Astrocyte of the spinal cord (primary cell): ENCODE results near the gene TMEM132C.

ENCODE experiments used
- DNase-seq: peaks from one replicate; pipeline ENCODE4 v3.0.0; 2011; ENCODE audit warnings: low read depth, low spot score
- H3K4me3 ChIP-seq: 2 replicates; pipeline ENCODE4 v1.5.1; 2011; ENCODE audit warnings: low read depth, mild to moderate bottlenecking, low read length, moderate library complexity
- in situ Hi-C: cut with HindIII; loops from 2 replicates; pipeline ENCODE4 v1.10.0; 2017; ENCODE audit warnings: low sequenced_read_pairs
- TF ChIP-seq, protein P1 (sequence below): IDR thresholded peaks from 2 replicates; pipeline ENCODE4 v1.5.1; 2012; ENCODE audit warnings: low read depth, mild to moderate bottlenecking, low read length, inconsistent platforms

TMEM132C gene

DNA sequence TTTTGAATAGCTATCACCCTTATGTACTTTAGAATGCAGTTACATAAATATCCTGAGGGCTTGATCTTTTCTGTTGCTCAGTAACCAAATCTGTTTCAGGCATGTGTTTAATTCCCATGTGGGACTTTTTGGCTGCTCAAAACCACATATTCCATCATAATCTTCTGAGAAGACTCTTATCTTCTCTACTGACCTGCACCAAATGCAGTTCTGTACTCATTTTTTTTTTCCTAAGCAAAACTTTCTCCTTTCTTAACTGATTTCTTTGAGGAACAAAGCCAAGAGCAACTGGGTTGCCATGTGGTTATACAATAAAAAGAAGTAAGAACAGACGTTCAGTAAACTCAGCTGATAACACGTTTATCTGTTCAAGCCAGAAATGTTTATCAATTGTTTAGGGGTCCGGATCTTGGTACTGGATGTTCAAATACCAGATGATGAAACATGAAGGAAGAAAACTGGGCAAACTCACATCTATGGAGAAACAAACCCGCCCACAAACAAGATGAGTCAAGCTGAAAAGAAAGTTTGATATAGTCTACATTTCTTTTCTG is 50.1 kb downstream of the TMEM132C start:
- no peak for DNase-seq
- no peak overlapping the region for H3K4me3 ChIP-seq
- in situ Hi-C loops = no loop called here
- TF ChIP-seq, protein P1, sequence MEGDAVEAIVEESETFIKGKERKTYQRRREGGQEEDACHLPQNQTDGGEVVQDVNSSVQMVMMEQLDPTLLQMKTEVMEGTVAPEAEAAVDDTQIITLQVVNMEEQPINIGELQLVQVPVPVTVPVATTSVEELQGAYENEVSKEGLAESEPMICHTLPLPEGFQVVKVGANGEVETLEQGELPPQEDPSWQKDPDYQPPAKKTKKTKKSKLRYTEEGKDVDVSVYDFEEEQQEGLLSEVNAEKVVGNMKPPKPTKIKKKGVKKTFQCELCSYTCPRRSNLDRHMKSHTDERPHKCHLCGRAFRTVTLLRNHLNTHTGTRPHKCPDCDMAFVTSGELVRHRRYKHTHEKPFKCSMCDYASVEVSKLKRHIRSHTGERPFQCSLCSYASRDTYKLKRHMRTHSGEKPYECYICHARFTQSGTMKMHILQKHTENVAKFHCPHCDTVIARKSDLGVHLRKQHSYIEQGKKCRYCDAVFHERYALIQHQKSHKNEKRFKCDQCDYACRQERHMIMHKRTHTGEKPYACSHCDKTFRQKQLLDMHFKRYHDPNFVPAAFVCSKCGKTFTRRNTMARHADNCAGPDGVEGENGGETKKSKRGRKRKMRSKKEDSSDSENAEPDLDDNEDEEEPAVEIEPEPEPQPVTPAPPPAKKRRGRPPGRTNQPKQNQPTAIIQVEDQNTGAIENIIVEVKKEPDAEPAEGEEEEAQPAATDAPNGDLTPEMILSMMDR = no peak

DNA sequence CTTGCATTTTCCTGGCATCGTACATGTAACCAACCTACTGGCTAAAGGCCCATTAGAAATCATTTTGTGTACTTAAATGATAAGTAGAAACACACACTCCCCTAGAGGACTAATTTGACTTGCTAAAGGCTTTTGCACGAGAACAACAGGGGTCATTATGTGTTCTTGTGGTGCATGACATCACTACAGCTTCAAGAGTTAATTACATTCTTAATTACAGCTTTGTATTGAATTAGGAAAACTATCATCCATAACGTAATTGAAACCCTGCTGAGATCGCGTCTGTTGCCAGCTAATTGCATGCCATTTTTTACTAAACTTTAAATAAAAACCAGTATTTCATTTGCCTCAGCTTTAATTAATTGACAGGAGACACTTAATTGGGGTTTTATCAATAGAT is 51.4 kb downstream of the TMEM132C start:
- in situ Hi-C loops = no loop called here
- DNase-seq = no peak
- no peak overlapping the region for H3K4me3 ChIP-seq
- TF ChIP-seq, protein P1 = no peak

DNA sequence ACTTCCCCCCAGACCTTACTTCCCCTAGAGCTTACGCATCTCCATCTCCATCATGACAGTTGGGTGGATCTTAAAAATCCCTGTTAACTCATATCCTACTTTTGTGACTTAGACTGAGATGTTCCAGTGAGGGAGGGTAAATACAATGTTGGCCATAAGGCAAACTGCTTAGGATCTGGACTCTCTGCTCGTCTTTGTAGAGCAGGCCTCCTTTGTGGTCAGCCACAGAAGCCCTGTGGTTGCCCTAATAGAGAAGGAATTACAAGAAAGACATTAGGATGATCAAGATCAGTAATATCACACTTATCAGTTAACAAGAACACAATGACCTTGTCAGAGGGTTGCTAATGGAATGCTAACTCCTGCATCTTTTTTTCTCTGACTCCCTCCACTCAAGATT is 52.0 kb downstream of the TMEM132C start:
- TF ChIP-seq, protein P1 = no peak
- H3K4me3 ChIP-seq = no peak overlapping the region
- in situ Hi-C loops = no loop called here
- no peak for DNase-seq

DNA sequence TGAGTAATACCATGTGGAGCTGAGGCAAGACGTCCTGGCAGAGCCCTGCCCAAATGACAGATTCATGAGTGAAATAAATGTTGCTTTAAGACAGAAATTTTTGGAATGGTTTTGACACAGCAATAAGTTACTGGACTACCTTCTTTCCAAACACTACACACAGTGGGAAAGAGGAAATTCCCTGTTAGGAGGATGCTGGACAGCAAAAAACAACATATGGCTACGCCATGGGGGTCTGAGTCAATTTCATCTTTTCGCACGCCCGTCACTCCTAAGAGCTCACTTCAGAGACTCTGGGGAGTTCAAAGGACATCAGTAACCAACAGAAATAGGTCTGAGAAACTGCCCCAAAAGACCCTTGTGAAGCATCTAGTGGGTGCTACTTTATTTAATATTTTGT is 55.4 kb downstream of the TMEM132C start:
- no peak overlapping the region for H3K4me3 ChIP-seq
- no peak for DNase-seq
- in situ Hi-C loops = no loop called here
- TF ChIP-seq, protein P1 = no peak

DNA sequence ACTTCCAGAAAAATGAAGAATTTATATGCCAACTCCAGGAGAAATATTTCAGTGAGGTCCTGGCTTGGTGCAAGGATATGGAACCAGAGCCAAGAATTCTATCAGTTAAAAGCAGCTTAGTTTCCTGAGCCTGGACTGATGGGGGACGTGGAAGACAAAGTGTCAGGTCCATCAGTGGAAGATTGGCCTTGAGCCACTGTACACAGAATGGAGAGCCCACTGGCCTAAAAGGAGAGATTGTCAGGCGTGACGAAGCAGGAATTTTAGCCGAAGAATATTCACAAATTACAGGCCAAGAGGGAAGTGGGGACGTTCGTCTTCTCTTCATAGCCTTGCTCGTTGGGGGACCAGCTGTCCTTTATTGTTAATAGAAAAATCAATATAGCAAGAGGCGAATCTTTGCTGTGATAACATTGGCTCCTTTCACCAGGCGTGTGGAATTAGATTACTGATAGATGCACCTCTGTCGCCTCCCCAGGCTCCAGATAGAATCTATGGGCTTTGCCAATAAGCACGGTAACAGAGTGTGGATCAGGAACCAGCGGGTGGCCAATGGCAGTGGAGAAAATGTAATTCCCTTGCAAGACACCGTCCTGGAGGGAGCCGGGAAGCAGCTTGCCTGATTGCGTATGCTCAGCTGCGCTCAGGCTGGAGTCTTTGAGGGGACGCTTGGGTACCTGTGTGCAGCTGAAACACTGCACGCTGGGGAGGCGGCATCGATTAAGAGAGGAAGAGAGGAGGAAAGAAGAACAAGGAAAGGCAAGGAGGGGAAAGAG is 56.4 kb downstream of the TMEM132C start:
- in situ Hi-C loops = no loop called here
- TF ChIP-seq, protein P1 = no peak
- H3K4me3 ChIP-seq = no peak overlapping the region
- no peak for DNase-seq

DNA sequence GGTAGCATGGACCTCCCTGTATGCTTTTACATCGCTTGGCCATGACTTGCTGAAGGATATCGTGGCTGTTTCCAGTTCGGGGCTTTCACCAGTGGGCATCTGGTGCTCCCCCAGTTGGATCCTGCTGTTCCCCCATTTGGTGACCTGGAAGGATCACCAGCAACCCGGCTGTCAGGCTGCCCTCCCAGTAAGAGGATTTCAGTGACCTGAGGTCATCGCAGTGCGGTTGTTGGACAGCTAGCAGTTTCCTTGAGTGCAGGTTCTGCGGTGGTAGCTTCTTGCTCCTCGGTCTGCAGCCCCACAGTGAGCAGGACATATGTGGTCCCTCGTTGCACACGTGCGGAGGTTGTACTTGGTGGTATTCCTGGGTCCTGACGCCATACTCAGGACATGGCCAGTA is 58.7 kb downstream of the TMEM132C start:
- TF ChIP-seq, protein P1 = no peak
- no peak overlapping the region for H3K4me3 ChIP-seq
- no peak for DNase-seq
- in situ Hi-C loops = no loop called here
